ENCODE results near the gene SDC3.

Gene SDC3

DNA sequence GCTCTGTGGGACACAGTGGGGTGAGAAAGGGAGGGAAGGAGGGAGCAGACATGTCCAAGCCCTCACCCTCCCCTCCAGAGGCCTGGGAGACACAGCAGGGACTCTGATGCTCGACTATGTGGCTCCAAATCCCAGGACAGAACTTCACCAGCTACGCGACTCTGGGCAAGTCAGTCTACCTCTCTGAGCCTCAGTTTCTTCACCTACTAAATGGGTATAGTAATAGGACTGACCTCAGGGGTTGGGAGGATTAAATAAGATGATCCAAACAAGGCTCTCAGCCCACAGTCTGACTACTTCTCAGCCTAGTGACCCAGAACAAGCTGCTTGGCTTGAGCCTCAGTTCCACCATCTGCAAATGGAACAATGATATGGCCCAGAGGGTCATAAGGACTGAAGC lies 19.6 kb downstream of the SDC3 start:
- DNase-seq (ENCODE audit: low read depth) = no peak

GRCh38 chr1:30888391-30888790 lies 20.2 kb downstream of the SDC3 start:
- DNase-seq (ENCODE audit: low read depth) = no peak

DNA sequence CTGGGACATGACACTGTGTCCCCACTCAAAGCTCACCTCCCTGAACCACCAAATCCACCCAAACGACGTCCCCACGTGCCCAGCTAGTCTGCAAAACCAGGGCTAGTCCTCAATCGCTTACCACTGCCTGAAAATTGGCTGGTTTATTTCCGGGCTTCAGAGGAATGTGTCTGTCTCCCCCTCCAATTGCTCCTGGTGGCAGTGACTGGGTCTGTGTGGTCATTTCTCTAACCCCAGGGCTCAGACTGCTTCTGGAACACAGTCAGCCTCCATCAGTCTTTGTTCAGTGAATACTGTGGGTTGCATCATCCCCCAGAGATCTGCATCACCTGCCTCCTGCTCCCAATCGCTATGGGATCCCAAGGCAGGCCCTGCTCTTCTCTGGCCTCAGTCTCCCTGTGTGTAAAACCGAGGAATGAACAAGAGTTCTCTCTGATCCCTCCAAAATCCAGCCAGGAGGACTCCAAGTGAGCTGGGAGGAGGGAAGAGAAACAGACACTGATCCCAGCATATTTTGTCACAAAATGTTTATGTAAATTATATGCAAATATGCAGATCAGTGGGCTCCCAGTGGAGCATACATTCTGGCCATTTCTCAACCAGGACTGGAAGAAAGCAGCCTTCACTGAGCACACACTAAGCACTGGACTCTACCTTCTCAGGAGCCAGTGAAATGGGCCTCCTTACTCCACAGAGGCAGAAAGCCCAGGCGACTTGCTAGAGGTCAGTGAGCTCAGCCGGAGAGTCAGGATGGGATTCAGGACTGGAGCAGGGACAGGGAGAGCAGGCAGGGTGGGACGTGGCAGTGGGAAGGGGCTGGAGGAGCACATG lies 20.9 kb downstream of the SDC3 start:
- DNase-seq (ENCODE audit: low read depth) = no peak

- DNase-seq (ENCODE audit: low read depth) = no peak
These were observed 21.7 kb downstream of the SDC3 start for GRCh38 chr1:30886710-30887428.

GRCh38 chr1:30885570-30886522 lies 22.7 kb downstream of the SDC3 start:
- no peak for DNase-seq (ENCODE audit: low read depth)

GRCh38 chr1:30884723-30885122 lies 23.8 kb downstream of the SDC3 start:
- DNase-seq (ENCODE audit: low read depth) = no peak

GRCh38 chr1:30883389-30884172 lies 25.0 kb downstream of the SDC3 start:
- no peak for DNase-seq (ENCODE audit: low read depth)

DNA sequence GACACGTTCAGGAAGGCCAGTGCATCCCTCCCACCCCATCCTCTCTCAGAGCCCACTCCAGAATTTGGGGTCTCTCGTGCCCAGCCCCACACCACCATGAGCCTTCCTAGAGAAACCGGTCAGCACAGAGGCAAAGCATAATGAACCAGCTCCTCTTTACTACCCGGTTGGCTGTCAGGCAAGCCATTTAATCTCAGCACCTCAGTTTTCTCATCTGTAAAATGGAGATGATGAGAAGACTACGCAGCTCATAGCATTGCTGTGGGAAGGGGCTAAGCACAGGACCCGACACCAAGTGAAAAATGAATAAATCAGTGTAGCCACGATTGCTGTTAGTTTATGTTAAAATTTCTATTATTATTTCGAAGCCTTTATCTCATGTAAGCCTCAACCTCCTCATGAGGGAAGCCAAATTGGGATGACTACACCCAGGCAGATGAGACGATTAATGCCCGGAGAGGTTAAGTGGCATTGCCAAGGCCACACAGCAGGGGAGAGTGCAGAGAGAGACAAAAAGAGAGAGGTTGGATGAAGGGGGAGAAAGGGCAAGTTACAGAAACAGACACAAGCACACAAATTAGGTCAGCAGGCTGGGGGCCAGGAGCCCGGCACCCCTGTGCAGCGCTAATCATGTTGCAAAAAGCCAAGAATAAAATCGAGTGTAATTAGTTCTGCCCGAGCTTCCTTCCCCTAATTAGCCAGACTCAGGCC lies 25.7 kb downstream of the SDC3 start:
- no peak for DNase-seq (ENCODE audit: low read depth)

DNA sequence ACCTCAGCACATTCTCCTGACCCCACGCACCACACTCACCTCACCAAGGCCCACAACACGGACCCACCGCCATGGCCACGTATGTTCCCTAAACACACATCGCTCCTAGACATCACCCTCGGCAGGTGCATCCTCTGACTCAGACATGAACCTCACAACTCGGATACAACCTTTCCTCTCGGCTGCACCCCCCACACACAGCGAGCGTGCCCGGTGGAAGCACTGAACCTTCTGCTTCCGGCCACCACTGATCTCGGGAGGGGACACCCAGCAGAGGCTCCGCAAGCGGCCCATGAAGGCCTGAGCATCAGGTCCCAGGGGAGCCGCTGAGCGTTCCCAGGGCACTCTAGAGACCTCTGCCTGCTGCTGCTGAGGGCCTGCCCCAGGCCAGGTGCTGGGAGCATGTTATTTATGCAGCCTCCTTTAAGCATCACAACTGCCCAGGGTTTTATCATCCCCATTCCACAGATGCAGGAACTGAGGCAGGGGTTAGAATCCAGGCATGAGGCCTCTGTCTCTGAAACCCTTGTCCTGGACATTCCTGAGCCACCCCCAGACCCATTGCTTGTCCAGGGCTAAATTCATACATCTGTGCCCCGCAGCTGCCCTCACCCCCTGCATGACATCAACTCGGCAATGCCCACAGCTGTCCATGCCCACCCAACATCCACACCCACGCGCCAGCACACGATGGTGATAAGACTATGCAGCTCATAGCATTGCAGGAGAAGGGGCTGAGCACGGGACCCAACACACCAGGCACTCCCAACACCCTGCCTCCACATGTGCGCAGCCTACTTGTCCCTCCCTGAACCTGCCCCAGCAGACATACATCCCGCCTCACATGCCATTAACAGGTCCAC lies 27.0 kb downstream of the SDC3 start:
- no peak for DNase-seq (ENCODE audit: low read depth)

DNA sequence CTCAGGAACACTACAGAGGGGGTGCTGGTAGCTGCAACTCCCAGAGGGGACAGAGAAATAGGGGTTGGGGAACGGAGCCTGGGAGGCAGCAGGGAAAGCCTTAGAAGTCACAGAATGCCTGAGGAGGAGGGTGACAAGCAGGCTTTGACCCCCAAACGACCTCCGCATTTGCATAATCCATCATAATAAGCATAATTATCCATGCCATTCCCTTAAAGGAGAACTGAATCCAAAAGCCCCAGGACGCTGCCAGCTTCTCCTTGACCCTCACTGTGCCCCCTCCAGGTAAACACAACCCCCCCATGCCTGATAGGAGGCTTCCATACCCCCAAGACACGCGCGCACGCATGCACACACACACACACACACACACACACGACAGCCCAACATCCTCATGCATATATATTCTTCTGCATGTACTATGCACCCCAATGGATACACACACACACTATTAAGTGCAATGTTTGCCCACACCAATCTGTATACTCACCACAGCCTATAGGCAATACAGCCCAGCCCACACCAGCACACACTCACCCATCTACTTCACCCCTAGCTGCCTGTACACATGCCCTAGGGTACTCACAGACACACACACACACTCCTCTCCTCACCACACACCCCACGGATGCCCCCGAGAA lies 27.8 kb downstream of the SDC3 start:
- no peak for DNase-seq (ENCODE audit: low read depth)

DNA sequence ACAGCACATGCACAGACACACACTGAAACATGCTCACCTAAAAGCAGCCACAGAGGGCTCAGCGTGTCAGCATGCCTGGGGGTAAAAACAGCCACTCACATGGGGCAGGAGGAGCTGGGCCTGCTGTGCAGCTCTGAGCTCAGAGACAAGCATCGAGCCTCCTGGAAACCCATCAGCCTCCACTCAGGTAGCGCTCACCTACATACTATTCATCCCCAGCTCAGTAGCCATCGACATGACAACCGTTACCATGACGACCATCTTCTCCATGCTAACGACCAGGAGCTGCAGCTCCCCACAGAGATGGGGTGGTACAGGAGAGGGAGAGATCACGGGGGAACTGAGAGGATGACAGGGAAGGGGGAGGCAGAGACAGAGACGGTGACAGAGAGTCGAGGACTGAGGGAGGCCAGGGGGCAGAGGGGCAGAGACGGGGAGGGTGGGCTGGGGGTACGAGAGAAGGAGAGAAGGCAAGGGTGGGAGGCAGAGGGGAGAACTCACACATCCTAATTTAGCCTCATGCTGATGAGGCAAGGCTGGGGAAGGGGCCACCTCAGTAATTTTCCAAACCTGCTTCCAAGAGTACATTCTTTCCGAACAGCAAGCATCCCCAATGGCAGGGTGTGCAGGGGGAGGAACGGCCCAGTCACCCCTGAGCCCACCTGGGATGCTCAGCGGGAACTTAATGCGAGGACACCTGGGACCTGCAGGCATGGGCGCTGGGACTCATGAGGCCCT lies 28.4 kb downstream of the SDC3 start:
- no peak for DNase-seq (ENCODE audit: low read depth)

GRCh38 chr1:30879126-30879786 lies 29.3 kb downstream of the SDC3 start:
- no peak for DNase-seq (ENCODE audit: low read depth)

GRCh38 chr1:30878559-30878958 lies 30.0 kb downstream of the SDC3 start:
- no peak for DNase-seq (ENCODE audit: low read depth)

DNA sequence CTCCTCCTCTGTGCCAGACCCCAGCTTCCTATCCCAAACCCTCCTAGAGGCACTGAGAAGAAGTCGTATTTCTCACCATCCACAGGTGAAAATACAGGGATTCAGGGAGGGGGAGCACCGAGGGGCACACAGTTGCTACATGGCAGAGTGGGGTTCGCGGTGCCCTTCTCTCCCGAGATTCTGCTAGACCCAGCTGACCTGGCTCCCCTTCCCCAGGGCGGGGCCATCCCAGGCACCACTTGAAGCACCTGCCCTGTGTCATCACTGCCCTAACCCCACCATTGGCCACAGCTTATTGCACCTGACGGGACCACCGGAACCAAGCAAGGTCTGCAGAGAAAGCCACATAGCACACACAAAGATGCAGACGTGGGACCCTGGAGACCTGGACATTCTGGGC lies 30.5 kb downstream of the SDC3 start:
- DNase-seq (ENCODE audit: low read depth) = no peak

GRCh38 chr1:30877205-30877912 lies 31.2 kb downstream of the SDC3 start:
- no peak for DNase-seq (ENCODE audit: low read depth)

- DNase-seq (ENCODE audit: low read depth) = no peak
These were observed 31.9 kb downstream of the SDC3 start for GRCh38 chr1:30876451-30877204.

DNA sequence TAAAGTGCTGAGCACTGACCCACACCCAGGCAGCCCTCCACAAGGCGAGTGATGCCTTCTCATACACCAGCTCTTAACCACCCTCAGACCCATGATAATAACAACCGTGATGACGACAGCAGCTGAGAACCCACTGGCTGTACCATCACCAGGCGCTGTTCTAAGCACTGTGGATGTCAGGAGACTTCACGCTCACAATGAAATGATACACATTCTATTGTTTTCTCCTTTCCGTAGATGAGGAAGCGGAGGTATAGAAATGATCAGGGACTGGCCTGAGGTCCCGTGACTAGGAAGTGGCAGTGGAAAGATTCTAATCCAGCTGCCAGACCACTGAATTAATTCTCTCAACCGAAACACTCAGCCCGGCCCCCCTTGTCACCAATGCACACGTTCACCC lies 32.6 kb downstream of the SDC3 start:
- no peak for DNase-seq (ENCODE audit: low read depth)
